MM.1S (cell line): ENCODE results near the gene OSGIN1.

Experiments
- DNase-seq: peaks from one replicate; pipeline ENCODE4 v3.0.0-alpha.2; 2015
- H2AFZ ChIP-seq: fragments of 300-600 bp; sonication (generic); 2 replicates; pipeline ENCODE4 v1.6.0; 2016; ENCODE audit warnings: antibody characterized with exemption, low read length
- H3F3A ChIP-seq: fragments of 300-600 bp; sonication (generic); 2 replicates; pipeline ENCODE4 v1.6.1; 2016; ENCODE audit warnings: mild to moderate bottlenecking, antibody characterized with exemption, low read length, moderate library complexity, mixed read lengths; ENCODE audit not compliant: insufficient read depth
- H3K27ac ChIP-seq: fragments of 300-600 bp; sonication (generic); 2 replicates; pipeline ENCODE4 v1.5.1; 2016; ENCODE audit warnings: mild to moderate bottlenecking, low read length
- H3K27me3 ChIP-seq: fragments of 300-600 bp; sonication (generic); replicated peaks from 2 replicates; pipeline ENCODE4 v1.6.0; 2016; ENCODE audit warnings: low read length; ENCODE audit not compliant: insufficient read depth
- H3K36me3 ChIP-seq: fragments of 300-600 bp; sonication (generic); replicated peaks from 2 replicates; pipeline ENCODE4 v1.6.1; 2016; ENCODE audit warnings: mild to moderate bottlenecking, low read length, mixed read lengths; ENCODE audit not compliant: insufficient read depth
- H3K4me1 ChIP-seq: fragments of 300-600 bp; sonication (generic); 2 replicates; pipeline ENCODE4 v1.6.1; 2016; ENCODE audit warnings: low read length, mixed read lengths
- H3K4me2 ChIP-seq: fragments of 300-600 bp; sonication (generic); 2 replicates; pipeline ENCODE4 v1.6.0; 2016; ENCODE audit warnings: low read depth, low read length
- H3K4me3 ChIP-seq: fragments of 300-600 bp; sonication (generic); 2 replicates; pipeline ENCODE4 v1.5.1; 2016; ENCODE audit warnings: low read length, mixed read lengths
- H3K79me2 ChIP-seq: fragments of 300-600 bp; sonication (generic); 2 replicates; pipeline ENCODE4 v1.6.1; 2016; ENCODE audit warnings: mixed run types, low read length, mixed read lengths
- H3K9ac ChIP-seq: fragments of 300-600 bp; sonication (generic); 2 replicates; pipeline ENCODE4 v1.6.1; 2016; ENCODE audit warnings: low read length, mixed read lengths
- H3K9me2 ChIP-seq: fragments of 300-600 bp; sonication (generic); replicated peaks from 2 replicates; pipeline ENCODE4 v1.6.1; 2016; ENCODE audit warnings: mild to moderate bottlenecking, low read length, mixed read lengths; ENCODE audit not compliant: insufficient read depth
- H3K9me3 ChIP-seq: fragments of 300-600 bp; sonication (generic); replicated peaks from 2 replicates; pipeline ENCODE4 v1.6.1; 2016; ENCODE audit warnings: mild to moderate bottlenecking, low read length, mixed read lengths; ENCODE audit not compliant: insufficient read depth
- H4K20me1 ChIP-seq: fragments of 300-600 bp; sonication (generic); 2 replicates; pipeline ENCODE4 v1.6.1; 2016; ENCODE audit warnings: mild to moderate bottlenecking, low read length, moderate library complexity, mixed read lengths; ENCODE audit not compliant: insufficient read depth
- EZH2 ChIP-seq: fragments of 300-600 bp; sonication (generic); optimal IDR thresholded peaks from 2 replicates; pipeline ENCODE3; 2017; ENCODE audit warnings: low read depth, mild to moderate bottlenecking, antibody characterized with exemption, low read length, mixed read lengths
- EZH2phosphoT487 ChIP-seq: fragments of 300-600 bp; sonication (generic); IDR thresholded peaks from 2 replicates; pipeline ENCODE4 v1.6.1; 2018; ENCODE audit warnings: antibody characterized with exemption, low read length
- TF ChIP-seq, protein P1 (sequence below): fragments of 300-600 bp; sonication (generic); IDR thresholded peaks from 2 replicates; pipeline ENCODE4 v1.5.1; 2016; ENCODE audit warnings: antibody characterized with exemption, low read length, mixed read lengths

OSGIN1 gene

DNA sequence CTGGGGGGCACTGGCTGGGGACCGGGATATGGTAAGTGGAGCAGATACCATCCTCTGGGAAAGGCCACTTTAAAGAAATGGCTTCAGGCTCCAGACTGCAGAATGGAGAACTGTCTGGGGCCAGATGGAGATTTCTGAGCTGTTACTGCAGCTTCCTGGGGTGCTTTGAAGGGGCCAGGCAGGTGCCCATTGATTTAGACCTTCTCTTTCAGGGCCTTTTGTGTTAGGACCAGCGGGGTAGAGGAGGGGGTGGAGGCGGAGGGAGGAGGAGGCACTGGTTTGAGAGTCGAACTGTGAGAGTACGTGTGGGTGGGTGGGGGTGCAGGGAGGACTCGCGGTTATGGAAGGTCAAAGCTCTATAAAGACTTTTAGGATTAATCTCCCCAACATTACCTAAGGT is 26.4 kb downstream of the OSGIN1 start:
- DNase-seq = no peak
- no peaks in the 10 kb centered on the region for H3K36me3 ChIP-seq
- H4K20me1 ChIP-seq = no peaks in the 10 kb centered on the region
- H3K9me2 ChIP-seq = no peaks in the 10 kb centered on the region
- H3K4me3 ChIP-seq = no peak overlapping the region
- TF ChIP-seq, protein P1, sequence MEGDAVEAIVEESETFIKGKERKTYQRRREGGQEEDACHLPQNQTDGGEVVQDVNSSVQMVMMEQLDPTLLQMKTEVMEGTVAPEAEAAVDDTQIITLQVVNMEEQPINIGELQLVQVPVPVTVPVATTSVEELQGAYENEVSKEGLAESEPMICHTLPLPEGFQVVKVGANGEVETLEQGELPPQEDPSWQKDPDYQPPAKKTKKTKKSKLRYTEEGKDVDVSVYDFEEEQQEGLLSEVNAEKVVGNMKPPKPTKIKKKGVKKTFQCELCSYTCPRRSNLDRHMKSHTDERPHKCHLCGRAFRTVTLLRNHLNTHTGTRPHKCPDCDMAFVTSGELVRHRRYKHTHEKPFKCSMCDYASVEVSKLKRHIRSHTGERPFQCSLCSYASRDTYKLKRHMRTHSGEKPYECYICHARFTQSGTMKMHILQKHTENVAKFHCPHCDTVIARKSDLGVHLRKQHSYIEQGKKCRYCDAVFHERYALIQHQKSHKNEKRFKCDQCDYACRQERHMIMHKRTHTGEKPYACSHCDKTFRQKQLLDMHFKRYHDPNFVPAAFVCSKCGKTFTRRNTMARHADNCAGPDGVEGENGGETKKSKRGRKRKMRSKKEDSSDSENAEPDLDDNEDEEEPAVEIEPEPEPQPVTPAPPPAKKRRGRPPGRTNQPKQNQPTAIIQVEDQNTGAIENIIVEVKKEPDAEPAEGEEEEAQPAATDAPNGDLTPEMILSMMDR = no peak
- TF ChIP-seq EZH2 = no peak
- TF ChIP-seq EZH2phosphoT487 = no peak
- no peak overlapping the region for H3K9ac ChIP-seq
- H3K4me1 ChIP-seq = no peaks in the 10 kb centered on the region
- no peaks in the 10 kb centered on the region for H3F3A ChIP-seq
- H3K79me2 ChIP-seq = no peaks in the 10 kb centered on the region
- H3K9me3 ChIP-seq = no peaks in the 10 kb centered on the region
- peaks cover 16% of the 10 kb centered on the region for H3K27me3 ChIP-seq
- H3K27ac ChIP-seq = no peak overlapping the region
- H2AFZ ChIP-seq = no peak overlapping the region
- no peak overlapping the region for H3K4me2 ChIP-seq

DNA sequence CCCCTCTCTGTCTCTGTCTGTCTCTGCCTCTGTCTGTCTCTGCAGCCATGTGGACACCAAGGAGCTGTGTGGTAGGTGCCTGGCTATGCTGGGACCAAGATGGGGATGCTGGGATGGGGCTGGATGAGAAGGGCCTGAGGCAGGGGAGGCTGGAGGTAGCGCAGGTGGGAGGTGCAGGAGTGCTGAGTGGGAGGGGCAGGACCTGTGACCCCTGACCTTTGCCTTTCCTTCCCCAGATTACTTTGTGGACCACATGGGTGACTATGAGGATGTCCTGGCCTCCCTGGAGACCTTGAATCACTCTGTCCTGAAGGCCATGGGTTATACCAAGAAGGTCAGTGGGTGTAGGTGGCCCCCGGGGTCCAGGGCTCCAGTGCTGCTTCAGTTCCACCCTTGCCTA is 27.8 kb downstream of the OSGIN1 start:
- Histone ChIP-seq H3F3A (no peaks in the 10 kb centered on the region), H4K20me1 (no peaks in the 10 kb centered on the region), H3K4me2 (no peak overlapping the region), H3K79me2 (no peaks in the 10 kb centered on the region), H3K4me1 (no peaks in the 10 kb centered on the region), H3K9me2 (no peaks in the 10 kb centered on the region), H3K27ac (no peak overlapping the region), H2AFZ (no peak overlapping the region), H3K9ac (no peak overlapping the region), H3K9me3 (no peaks in the 10 kb centered on the region), H3K27me3 (peaks cover 24% of the 10 kb centered on the region), H3K36me3 (no peaks in the 10 kb centered on the region), H3K4me3 (no peak overlapping the region)
- TF ChIP-seq, protein P1 = no peak
- no peak for TF ChIP-seq EZH2
- no peak for TF ChIP-seq EZH2phosphoT487
- no peak for DNase-seq

DNA sequence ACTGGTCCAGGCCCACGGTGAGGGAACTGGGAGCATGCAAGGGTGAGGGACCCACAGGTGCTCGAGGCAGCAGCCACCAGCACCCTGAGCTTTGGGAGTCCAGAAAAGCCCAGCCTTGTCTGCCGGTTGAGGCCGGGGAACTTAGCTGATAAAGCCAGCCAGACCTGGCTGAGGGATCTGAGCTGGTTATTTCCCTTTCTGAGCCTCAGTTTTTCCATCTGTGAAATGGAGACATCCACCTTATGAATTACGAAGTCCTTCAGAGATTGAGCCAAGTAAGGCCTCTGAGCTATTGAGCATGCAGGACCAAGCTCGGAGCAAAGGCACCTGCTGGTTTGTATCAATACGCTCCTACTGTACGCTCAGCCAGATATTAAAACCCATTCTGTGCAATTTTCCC is 28.8 kb downstream of the OSGIN1 start:
- Histone ChIP-seq H3K27ac (no peak overlapping the region), H3K9ac (no peak overlapping the region), H3K4me2 (no peak overlapping the region), H4K20me1 (no peaks in the 10 kb centered on the region), H3F3A (no peaks in the 10 kb centered on the region), H3K79me2 (no peaks in the 10 kb centered on the region), H3K27me3 (peaks cover 34% of the 10 kb centered on the region), H3K4me1 (no peaks in the 10 kb centered on the region), H2AFZ (no peak overlapping the region), H3K36me3 (no peaks in the 10 kb centered on the region), H3K9me2 (no peaks in the 10 kb centered on the region), H3K4me3 (no peak overlapping the region), H3K9me3 (no peaks in the 10 kb centered on the region)
- DNase-seq = no peak
- TF ChIP-seq, protein P1 = no peak
- TF ChIP-seq EZH2phosphoT487 (no peak), EZH2 (no peak)
